ENCODE measurements around the gene DNMBP. TPM values are rescaled to one million over a fixed set of nuclear protein-coding genes. Genes with fewer than 3 reads are reported as not detected.

The DNMBP gene
- total RNA-seq, 1 donor from 2014 or later: 26.7 TPM

DNA sequence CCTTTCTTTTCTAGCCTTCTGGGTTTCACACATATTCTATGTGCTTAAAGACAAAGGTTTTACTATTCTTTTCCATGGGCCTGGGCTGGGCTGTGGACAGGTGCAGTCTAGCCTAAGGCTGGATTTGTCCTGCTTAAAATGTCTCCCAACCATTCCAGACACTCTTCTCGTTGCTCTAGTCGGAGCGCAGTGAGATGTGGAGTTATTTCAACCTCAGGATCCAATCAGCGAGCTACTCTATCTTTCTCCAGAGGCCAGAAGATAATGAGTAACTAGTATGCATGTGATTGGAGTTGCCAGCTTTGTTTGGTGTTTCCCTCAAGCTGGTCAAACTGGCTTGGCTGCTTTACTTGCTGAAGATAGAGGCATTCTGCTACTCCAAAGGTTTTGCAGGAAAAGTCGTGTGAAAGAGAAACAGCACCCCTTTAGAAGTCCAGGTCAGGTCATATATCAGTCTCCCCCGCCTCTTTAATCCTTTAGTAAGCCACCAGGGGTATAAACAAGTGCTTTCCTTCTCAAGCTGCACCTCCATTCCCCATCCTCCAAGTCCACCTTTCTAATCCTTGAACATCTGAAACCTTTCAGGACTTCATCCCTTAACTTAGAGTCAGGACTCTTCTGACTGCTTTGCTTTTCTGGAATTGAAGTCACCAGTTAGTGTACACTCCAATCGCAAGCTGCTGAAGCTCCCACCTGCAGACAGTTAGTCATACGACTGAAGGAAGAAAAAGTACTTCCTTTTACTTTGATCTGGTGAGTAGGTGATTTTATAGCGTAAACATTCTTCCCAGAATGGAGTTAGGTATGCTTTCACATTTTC lies 78.8 kb downstream of the DNMBP start:
- Histone ChIP-seq H3K9me3 (ENCODE audit: low read depth) (no peaks in the 10 kb centered on the region), H3K79me2 (ENCODE audit: low read depth) (no peaks in the 10 kb centered on the region), H3K36me3 (no peaks in the 10 kb centered on the region), H3K27me3 (no peaks in the 10 kb centered on the region), H3K4me2 (peak overlapping the region; percentile 4), H2AFZ (replicated peaks) (no peak overlapping the region), H3K9ac (no peak overlapping the region), H3K27ac (no peak overlapping the region), H4K20me1 (ENCODE audit: low read depth) (no peaks in the 10 kb centered on the region), H3K4me3 (no peak overlapping the region), H3K4me1 (peaks cover 27% of the 10 kb centered on the region), H3F3A (ENCODE audit: low read depth) (no peaks in the 10 kb centered on the region)
- no peak for TF ChIP-seq CTCF (IDR thresholded peaks at IDR 0.05)
- no peak for TF ChIP-seq EZH2 (IDR thresholded peaks at IDR 0.05)
- TF ChIP-seq EZH2phosphoT487 (IDR thresholded peaks at IDR 0.05): no peak
- H3K27me3 Mint-ChIP-seq (ENCODE audit: insufficient read depth, low read depth): no peaks in the 10 kb centered on the region
- peaks cover 9% of the 10 kb centered on the region for H3K36me3 Mint-ChIP-seq
- H3K4me1 Mint-ChIP-seq: peaks cover 31% of the 10 kb centered on the region
- no peak overlapping the region for H3K4me3 Mint-ChIP-seq
- no peak for DNase-seq (ENCODE audit: low spot score)
- H3K27ac Mint-ChIP-seq: peak overlapping the region; percentile 47
- no peaks in the 10 kb centered on the region for H3K9me3 Mint-ChIP-seq

DNA sequence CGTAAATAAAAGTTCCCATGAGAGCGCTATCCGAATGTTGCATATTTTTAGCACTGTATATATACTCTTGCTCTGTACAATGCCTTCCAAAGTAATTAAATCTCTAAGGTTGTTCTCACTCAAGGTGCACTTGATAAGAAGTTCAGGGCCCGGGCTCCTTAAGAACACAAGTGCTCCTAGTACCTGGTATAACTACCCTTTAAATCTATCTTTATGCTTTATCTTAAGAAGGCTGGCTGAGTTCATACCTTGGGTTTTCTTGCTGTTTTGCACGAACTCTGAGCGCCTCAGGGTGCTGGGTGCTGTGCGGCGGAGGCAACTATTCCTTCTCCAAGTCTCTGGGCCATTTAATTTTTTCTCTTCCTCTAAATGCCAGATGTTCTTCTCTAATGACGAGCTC lies 80.4 kb downstream of the DNMBP start:
- Mint-ChIP-seq H3K4me1 (peaks cover 36% of the 10 kb centered on the region), H3K27me3 (ENCODE audit: insufficient read depth, low read depth) (no peaks in the 10 kb centered on the region), H3K4me3 (no peak overlapping the region), H3K9me3 (no peaks in the 10 kb centered on the region), H3K27ac (no peak overlapping the region), H3K36me3 (peaks cover 7% of the 10 kb centered on the region)
- no peaks in the 10 kb centered on the region for H3F3A ChIP-seq (ENCODE audit: low read depth)
- DNase-seq (ENCODE audit: low spot score): no peak
- H3K4me3 ChIP-seq: no peak overlapping the region
- H2AFZ ChIP-seq (replicated peaks): no peak overlapping the region
- TF ChIP-seq CTCF (IDR thresholded peaks at IDR 0.05) (no peak), EZH2phosphoT487 (IDR thresholded peaks at IDR 0.05) (no peak), EZH2 (IDR thresholded peaks at IDR 0.05) (no peak)
- H3K4me2 ChIP-seq: no peak overlapping the region
- H3K27ac ChIP-seq: no peak overlapping the region
- H3K4me1 ChIP-seq: peaks cover 27% of the 10 kb centered on the region
- H3K9me3 ChIP-seq (ENCODE audit: low read depth): no peaks in the 10 kb centered on the region
- H4K20me1 ChIP-seq (ENCODE audit: low read depth): no peaks in the 10 kb centered on the region
- H3K27me3 ChIP-seq: no peaks in the 10 kb centered on the region
- no peak overlapping the region for H3K9ac ChIP-seq
- no peaks in the 10 kb centered on the region for H3K36me3 ChIP-seq
- H3K79me2 ChIP-seq (ENCODE audit: low read depth): no peaks in the 10 kb centered on the region

GRCh38 chr10:99927721-99928280 lies 81.9 kb downstream of the DNMBP start:
- Histone ChIP-seq H3K4me1 (peaks cover 27% of the 10 kb centered on the region), H3K36me3 (no peaks in the 10 kb centered on the region), H3F3A (ENCODE audit: low read depth) (no peaks in the 10 kb centered on the region), H3K79me2 (ENCODE audit: low read depth) (no peaks in the 10 kb centered on the region), H2AFZ (replicated peaks) (no peak overlapping the region), H3K4me3 (no peak overlapping the region), H3K27ac (no peak overlapping the region), H3K4me2 (peak overlapping the region; percentile 15), H3K9me3 (ENCODE audit: low read depth) (no peaks in the 10 kb centered on the region), H4K20me1 (ENCODE audit: low read depth) (no peaks in the 10 kb centered on the region), H3K9ac (no peak overlapping the region), H3K27me3 (no peaks in the 10 kb centered on the region)
- peak; percentile 18 for DNase-seq (ENCODE audit: low spot score)
- H3K27me3 Mint-ChIP-seq (ENCODE audit: insufficient read depth, low read depth): no peaks in the 10 kb centered on the region
- peaks cover 32% of the 10 kb centered on the region for H3K4me1 Mint-ChIP-seq
- H3K4me3 Mint-ChIP-seq: no peak overlapping the region
- no peak overlapping the region for H3K27ac Mint-ChIP-seq
- TF ChIP-seq EZH2phosphoT487 (IDR thresholded peaks at IDR 0.05) (no peak), CTCF (IDR thresholded peaks at IDR 0.05) (no peak)
- H3K36me3 Mint-ChIP-seq: peaks cover 7% of the 10 kb centered on the region
- H3K9me3 Mint-ChIP-seq: no peaks in the 10 kb centered on the region

Data from neural progenitor cell (in vitro differentiated cells).